Measurements from ENCODE around the gene NUDC.

NUDC gene

GRCh38 chr1:26960625-26960966, 39.1 kb downstream of the NUDC start:
- H4K20me1 ChIP-seq (ENCODE audit: insufficient read depth, low read length, poor library complexity, severe bottlenecking), result no peaks in the 10 kb centered on the region
- no peaks in the 10 kb centered on the region for H3F3A ChIP-seq (ENCODE audit: low read depth)
- no peak overlapping the region for H3K9ac ChIP-seq (ENCODE audit: low read depth, low read length, poor library complexity, severe bottlenecking)
- no peaks in the 10 kb centered on the region for H3K27me3 ChIP-seq (ENCODE audit: insufficient read depth, low read length, poor library complexity, severe bottlenecking)
- H3K9me3 ChIP-seq (ENCODE audit: insufficient read depth, low read depth, low read length), result no peaks in the 10 kb centered on the region
- no peak overlapping the region for H3K4me3 ChIP-seq (ENCODE audit: low read length, poor library complexity, severe bottlenecking)
- no peak overlapping the region for H3K4me2 ChIP-seq (ENCODE audit: low read depth, low read length, poor library complexity, severe bottlenecking)
- H3K4me1 ChIP-seq (ENCODE audit: insufficient read depth, low read length, poor library complexity, severe bottlenecking), result peaks cover 5% of the 10 kb centered on the region
- no peaks in the 10 kb centered on the region for H3K79me2 ChIP-seq (ENCODE audit: insufficient read depth, low read length)
- no peaks in the 10 kb centered on the region for H3K36me3 ChIP-seq (ENCODE audit: insufficient read depth, low read length)
- TF ChIP-seq EZH2phosphoT487 (IDR thresholded peaks at IDR 0.05; ENCODE audit: borderline replicate concordance) (no peak), CTCF (conservative IDR thresholded peaks at IDR 0.05; ENCODE audit: low read length) (no peak)
- no peak overlapping the region for H2AFZ ChIP-seq (ENCODE audit: low read length)
- no peaks in the 10 kb centered on the region for H3K9me2 ChIP-seq (replicated peaks; ENCODE audit: low read depth, low read length)

GRCh38 chr1:26961826-26962225, 40.3 kb downstream of the NUDC start:
- Histone ChIP-seq H3K4me3 (ENCODE audit: low read length, poor library complexity, severe bottlenecking) (no peak overlapping the region), H4K20me1 (ENCODE audit: insufficient read depth, low read length, poor library complexity, severe bottlenecking) (no peaks in the 10 kb centered on the region), H3K27me3 (ENCODE audit: insufficient read depth, low read length, poor library complexity, severe bottlenecking) (no peaks in the 10 kb centered on the region), H3K9me3 (ENCODE audit: insufficient read depth, low read depth, low read length) (no peaks in the 10 kb centered on the region), H3K79me2 (ENCODE audit: insufficient read depth, low read length) (no peaks in the 10 kb centered on the region), H2AFZ (ENCODE audit: low read length) (no peak overlapping the region), H3F3A (ENCODE audit: low read depth) (no peaks in the 10 kb centered on the region), H3K9me2 (replicated peaks; ENCODE audit: low read depth, low read length) (no peaks in the 10 kb centered on the region), H3K9ac (ENCODE audit: low read depth, low read length, poor library complexity, severe bottlenecking) (no peak overlapping the region), H3K4me1 (ENCODE audit: insufficient read depth, low read length, poor library complexity, severe bottlenecking) (peaks cover 5% of the 10 kb centered on the region), H3K36me3 (ENCODE audit: insufficient read depth, low read length) (no peaks in the 10 kb centered on the region), H3K4me2 (ENCODE audit: low read depth, low read length, poor library complexity, severe bottlenecking) (no peak overlapping the region)
- TF ChIP-seq CTCF (conservative IDR thresholded peaks at IDR 0.05; ENCODE audit: low read length) (no peak), EZH2phosphoT487 (IDR thresholded peaks at IDR 0.05; ENCODE audit: borderline replicate concordance) (no peak)

- no peaks in the 10 kb centered on the region for H3K27me3 ChIP-seq (ENCODE audit: insufficient read depth, low read length, poor library complexity, severe bottlenecking)
- no peaks in the 10 kb centered on the region for H3K36me3 ChIP-seq (ENCODE audit: insufficient read depth, low read length)
- H3K79me2 ChIP-seq (ENCODE audit: insufficient read depth, low read length), result no peaks in the 10 kb centered on the region
- no peak overlapping the region for H3K4me2 ChIP-seq (ENCODE audit: low read depth, low read length, poor library complexity, severe bottlenecking)
- H3K9me3 ChIP-seq (ENCODE audit: insufficient read depth, low read depth, low read length), result no peaks in the 10 kb centered on the region
- TF ChIP-seq EZH2phosphoT487 (IDR thresholded peaks at IDR 0.05; ENCODE audit: borderline replicate concordance), result no peak
- no peak for TF ChIP-seq CTCF (conservative IDR thresholded peaks at IDR 0.05; ENCODE audit: low read length)
- H3K9ac ChIP-seq (ENCODE audit: low read depth, low read length, poor library complexity, severe bottlenecking), result no peak overlapping the region
- H4K20me1 ChIP-seq (ENCODE audit: insufficient read depth, low read length, poor library complexity, severe bottlenecking), result no peaks in the 10 kb centered on the region
- no peaks in the 10 kb centered on the region for H3F3A ChIP-seq (ENCODE audit: low read depth)
- peaks cover 5% of the 10 kb centered on the region for H3K4me1 ChIP-seq (ENCODE audit: insufficient read depth, low read length, poor library complexity, severe bottlenecking)
- H2AFZ ChIP-seq (ENCODE audit: low read length), result no peak overlapping the region
- no peaks in the 10 kb centered on the region for H3K9me2 ChIP-seq (replicated peaks; ENCODE audit: low read depth, low read length)
- no peak overlapping the region for H3K4me3 ChIP-seq (ENCODE audit: low read length, poor library complexity, severe bottlenecking)
These were observed 43.7 kb downstream of the NUDC start for GRCh38 chr1:26965213-26965612.
